Medulla oblongata (tissue), 1 donor: Measurements from ENCODE around the gene RAB8B.

Experiments
- DNase-seq: peaks from one replicate; pipeline ENCODE4 v3.0.0-alpha.2; 2015; ENCODE audit errors: extremely low spot score

The RAB8B gene

DNA sequence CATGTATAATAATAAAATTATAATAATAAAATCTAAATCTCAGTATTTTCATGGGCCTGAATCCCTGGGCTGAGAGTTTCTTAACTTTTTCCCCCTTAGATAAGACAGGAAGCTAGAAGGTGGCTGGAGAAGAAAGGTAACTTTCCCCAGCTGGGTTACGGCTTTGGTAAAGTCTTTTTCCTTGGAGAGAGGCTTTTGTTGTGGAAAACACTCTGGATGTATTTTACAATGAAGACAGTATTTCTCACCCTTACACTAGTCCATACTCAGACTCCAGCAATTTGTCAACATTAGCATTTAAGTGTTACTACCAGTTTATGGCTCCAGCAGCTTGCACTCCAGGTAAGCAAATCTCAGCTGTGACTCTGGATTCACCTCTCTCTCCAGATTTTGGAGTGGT lies 122.9 kb downstream of the RAB8B start:
- DNase-seq: no peak

DNA sequence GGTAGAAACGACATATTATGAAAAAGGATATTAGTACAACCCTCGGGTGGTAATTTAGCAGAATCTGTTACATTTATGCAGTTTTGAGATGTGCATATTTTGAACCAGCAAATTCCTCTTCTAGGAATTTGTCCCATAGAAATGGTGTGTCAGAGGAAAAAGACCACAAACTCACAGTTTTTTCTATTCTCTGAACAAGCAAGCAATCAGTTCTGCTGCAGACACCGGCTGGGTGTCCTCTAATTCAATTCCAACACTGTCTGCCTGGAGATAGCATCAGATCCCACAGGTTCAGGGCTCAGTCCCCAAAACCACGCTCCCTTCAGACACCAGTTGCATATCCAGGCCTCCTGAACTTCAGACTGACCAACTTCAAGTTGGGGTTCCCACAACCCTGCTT lies 124.4 kb downstream of the RAB8B start:
- no peak for DNase-seq

DNA sequence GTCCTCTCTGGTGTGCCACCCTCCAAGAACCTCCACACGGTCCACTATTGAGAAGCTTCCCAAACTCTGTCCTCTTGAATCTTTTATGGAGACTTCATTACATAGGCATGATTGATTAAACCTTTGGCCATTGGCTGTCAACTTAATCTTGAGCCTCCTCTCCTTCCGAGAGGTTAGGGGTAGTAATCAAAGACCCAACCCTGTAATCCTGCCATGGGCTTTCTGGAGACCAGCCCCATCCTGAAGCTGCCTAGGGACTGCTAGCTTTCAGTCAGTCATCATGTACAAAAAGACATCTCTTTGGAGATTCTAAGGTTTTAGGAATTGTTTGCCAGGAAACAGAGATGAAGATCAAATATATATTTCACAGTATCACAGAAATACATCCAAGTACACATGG lies 125.0 kb downstream of the RAB8B start:
- no peak for DNase-seq
